Measurements from ENCODE around the gene IL13RA2. TPM values are rescaled to one million over a fixed set of nuclear protein-coding genes. Genes with fewer than 3 reads are reported as not detected.

IL13RA2 gene, protein sequence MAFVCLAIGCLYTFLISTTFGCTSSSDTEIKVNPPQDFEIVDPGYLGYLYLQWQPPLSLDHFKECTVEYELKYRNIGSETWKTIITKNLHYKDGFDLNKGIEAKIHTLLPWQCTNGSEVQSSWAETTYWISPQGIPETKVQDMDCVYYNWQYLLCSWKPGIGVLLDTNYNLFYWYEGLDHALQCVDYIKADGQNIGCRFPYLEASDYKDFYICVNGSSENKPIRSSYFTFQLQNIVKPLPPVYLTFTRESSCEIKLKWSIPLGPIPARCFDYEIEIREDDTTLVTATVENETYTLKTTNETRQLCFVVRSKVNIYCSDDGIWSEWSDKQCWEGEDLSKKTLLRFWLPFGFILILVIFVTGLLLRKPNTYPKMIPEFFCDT
- total RNA-seq (2022) (not detected in 2 replicates), Bru-seq, nascent RNA (not detected), BruChase-seq, experiment 1, labeled RNA remaining after a 6-hour chase (percentile 5 among the genes with signal in this experiment), BruChase-seq, experiment 2, labeled RNA remaining after a 2-hour chase (not detected)
- long read RNA-seq: 0 reads

DNA sequence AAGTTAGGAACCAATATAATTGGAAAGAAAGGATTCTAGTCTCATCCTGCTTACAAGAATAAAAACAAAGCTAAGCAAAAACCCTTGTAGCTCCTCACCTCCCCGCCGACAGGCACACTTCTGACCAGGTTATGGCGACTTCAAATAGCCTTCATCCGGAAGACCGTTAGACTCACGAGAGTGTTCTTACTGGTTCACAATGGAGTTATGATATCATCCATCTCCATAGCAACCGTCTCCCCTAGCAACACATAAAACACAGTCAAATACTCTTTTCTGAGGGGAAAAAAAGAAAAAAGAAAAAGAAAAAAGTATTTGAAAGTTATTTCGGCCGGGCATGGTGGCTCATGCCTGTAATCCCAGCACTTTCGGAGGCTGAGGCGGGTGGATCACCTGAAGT is at the start of gene IL13RA2:
Gene IL13RA2, minus strand, starts transcription at position 162 of the 400 bp plus-strand sequence. CDS start 347 bp downstream, outside the sequence.
- no peaks in the 10 kb centered on the region for H3K9me3 Mint-ChIP-seq (ENCODE audit: low read depth, unreplicated experiment)
- no peaks in the 10 kb centered on the region for H3K36me3 Mint-ChIP-seq (ENCODE audit: insufficient read depth, unreplicated experiment)
- CTCF ChIA-PET: interaction anchor here (1.0 kb wide), 1 partner anchor 13 kb away, joined by 3 read pairs; no protein-coding TSS in a partner anchor
- intact Hi-C loops (cut with micrococcal nuclease; ENCODE audit: unreplicated experiment): no loop called here
- no peak within 1 kb of the TSS for H3K27ac Mint-ChIP-seq (ENCODE audit: unreplicated experiment)
- no peaks in the 10 kb centered on the region for H3K27me3 Mint-ChIP-seq (ENCODE audit: unreplicated experiment)
- no TSS peak for BruUV-seq (replicated peaks)
- H3K4me1 Mint-ChIP-seq (ENCODE audit: low read depth, unreplicated experiment): peaks cover 44% of the 10 kb centered on the region
- DNase-seq: no peak
- TF ChIP-seq, protein P1, sequence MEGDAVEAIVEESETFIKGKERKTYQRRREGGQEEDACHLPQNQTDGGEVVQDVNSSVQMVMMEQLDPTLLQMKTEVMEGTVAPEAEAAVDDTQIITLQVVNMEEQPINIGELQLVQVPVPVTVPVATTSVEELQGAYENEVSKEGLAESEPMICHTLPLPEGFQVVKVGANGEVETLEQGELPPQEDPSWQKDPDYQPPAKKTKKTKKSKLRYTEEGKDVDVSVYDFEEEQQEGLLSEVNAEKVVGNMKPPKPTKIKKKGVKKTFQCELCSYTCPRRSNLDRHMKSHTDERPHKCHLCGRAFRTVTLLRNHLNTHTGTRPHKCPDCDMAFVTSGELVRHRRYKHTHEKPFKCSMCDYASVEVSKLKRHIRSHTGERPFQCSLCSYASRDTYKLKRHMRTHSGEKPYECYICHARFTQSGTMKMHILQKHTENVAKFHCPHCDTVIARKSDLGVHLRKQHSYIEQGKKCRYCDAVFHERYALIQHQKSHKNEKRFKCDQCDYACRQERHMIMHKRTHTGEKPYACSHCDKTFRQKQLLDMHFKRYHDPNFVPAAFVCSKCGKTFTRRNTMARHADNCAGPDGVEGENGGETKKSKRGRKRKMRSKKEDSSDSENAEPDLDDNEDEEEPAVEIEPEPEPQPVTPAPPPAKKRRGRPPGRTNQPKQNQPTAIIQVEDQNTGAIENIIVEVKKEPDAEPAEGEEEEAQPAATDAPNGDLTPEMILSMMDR (IDR thresholded peaks at IDR 0.05; ENCODE audit: unreplicated experiment): no peak
- H3K4me3 Mint-ChIP-seq (ENCODE audit: low read depth, unreplicated experiment): no peak within 1 kb of the TSS

DNA sequence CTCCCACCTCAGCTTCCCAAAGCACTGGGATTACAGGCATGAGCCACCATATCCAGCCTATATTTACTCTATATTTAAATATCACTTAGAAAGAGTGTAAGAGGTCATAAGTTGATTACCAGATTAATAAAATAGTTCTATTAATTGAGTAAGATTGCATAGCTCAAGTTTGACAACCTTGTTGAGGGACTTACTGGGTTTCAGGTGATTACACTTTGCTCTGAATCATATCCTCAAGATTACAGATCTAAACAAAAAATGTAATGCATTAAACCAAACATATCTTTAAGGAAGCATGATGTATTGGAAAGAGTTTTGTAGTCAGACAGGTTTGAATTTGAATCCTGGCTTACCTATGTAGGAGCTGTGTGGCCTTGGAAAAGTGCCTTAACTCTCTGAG is 47.9 kb upstream of the IL13RA2 start:
- Mint-ChIP-seq H3K36me3 (ENCODE audit: insufficient read depth, unreplicated experiment) (no peaks in the 10 kb centered on the region), H3K27me3 (ENCODE audit: unreplicated experiment) (no peaks in the 10 kb centered on the region), H3K4me3 (ENCODE audit: low read depth, unreplicated experiment) (no peak overlapping the region), H3K27ac (ENCODE audit: unreplicated experiment) (no peak overlapping the region), H3K4me1 (ENCODE audit: low read depth, unreplicated experiment) (no peaks in the 10 kb centered on the region), H3K9me3 (ENCODE audit: low read depth, unreplicated experiment) (peaks cover 2% of the 10 kb centered on the region)
- no TSS peak for BruUV-seq (replicated peaks)
- intact Hi-C loops (cut with micrococcal nuclease; ENCODE audit: unreplicated experiment): no loop called here
- TF ChIP-seq, protein P1 (IDR thresholded peaks at IDR 0.05; ENCODE audit: unreplicated experiment): no peak
- CTCF ChIA-PET: no interaction called here
- DNase-seq: no peak

DNA sequence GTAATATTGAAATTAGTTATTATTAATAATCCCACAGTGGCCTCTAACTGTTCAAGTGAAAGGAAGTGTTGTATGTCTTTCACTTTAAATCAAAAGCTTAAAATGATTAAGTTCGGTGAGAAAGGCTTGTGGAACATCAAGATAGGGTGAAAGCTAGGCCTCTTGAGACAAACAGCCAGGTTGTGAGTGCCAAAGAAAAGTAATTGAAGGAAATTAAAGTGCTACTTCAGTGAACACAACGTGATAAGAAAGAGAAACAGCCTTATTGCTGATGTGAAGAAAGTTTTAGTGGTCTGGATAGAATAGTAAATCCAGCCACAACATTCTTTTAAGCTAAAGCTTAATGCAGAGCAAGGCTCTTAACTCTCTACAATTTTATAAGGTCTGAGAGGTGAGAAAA is 42.6 kb upstream of the IL13RA2 start:
- Mint-ChIP-seq H3K9me3 (ENCODE audit: low read depth, unreplicated experiment) (peaks cover 10% of the 10 kb centered on the region), H3K4me3 (ENCODE audit: low read depth, unreplicated experiment) (no peak overlapping the region), H3K27me3 (ENCODE audit: unreplicated experiment) (peaks cover 10% of the 10 kb centered on the region), H3K36me3 (ENCODE audit: insufficient read depth, unreplicated experiment) (no peaks in the 10 kb centered on the region), H3K27ac (ENCODE audit: unreplicated experiment) (no peak overlapping the region), H3K4me1 (ENCODE audit: low read depth, unreplicated experiment) (no peaks in the 10 kb centered on the region)
- intact Hi-C loops (cut with micrococcal nuclease; ENCODE audit: unreplicated experiment): no loop called here
- TF ChIP-seq, protein P1 (IDR thresholded peaks at IDR 0.05; ENCODE audit: unreplicated experiment): no peak
- no TSS peak for BruUV-seq (replicated peaks)
- CTCF ChIA-PET: no interaction called here
- DNase-seq: no peak

DNA sequence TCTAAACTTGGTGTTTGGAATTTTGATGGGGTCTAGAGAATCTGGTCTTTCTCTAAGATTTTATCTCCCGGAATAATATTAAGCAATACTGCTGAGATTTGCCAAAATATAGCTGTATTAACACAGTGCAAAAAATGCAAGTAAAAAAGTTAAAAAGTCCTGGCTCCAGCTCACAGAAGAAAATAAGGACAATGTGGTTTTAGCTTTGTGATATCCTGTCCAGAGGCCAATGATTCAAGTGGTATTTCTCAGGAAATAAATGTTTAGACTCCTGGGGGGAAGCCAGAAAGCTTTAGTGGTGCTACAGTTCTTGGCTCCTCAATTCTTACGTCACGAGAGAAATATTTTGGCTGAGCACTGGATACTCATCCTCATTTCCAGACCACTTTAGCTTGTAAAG is 40.9 kb upstream of the IL13RA2 start:
- peaks cover 10% of the 10 kb centered on the region for H3K9me3 Mint-ChIP-seq (ENCODE audit: low read depth, unreplicated experiment)
- H3K36me3 Mint-ChIP-seq (ENCODE audit: insufficient read depth, unreplicated experiment): no peaks in the 10 kb centered on the region
- no TSS peak for BruUV-seq (replicated peaks)
- CTCF ChIA-PET: interaction anchor here (0.6 kb wide), 1 partner anchor 89 kb away, joined by 4 read pairs; no protein-coding TSS in a partner anchor
- H3K4me1 Mint-ChIP-seq (ENCODE audit: low read depth, unreplicated experiment): no peaks in the 10 kb centered on the region
- H3K27ac Mint-ChIP-seq (ENCODE audit: unreplicated experiment): no peak overlapping the region
- DNase-seq: no peak
- peaks cover 13% of the 10 kb centered on the region for H3K27me3 Mint-ChIP-seq (ENCODE audit: unreplicated experiment)
- H3K4me3 Mint-ChIP-seq (ENCODE audit: low read depth, unreplicated experiment): no peak overlapping the region
- TF ChIP-seq, protein P1 (IDR thresholded peaks at IDR 0.05; ENCODE audit: unreplicated experiment): no peak
- intact Hi-C loops (cut with micrococcal nuclease; ENCODE audit: unreplicated experiment): no loop called here

Data from Calu3 (cell line).